OCI-LY3 (cell line): ENCODE data around the gene FBP1.

Experiments
- H2AFZ ChIP-seq: fragments of 200-600, 300-600 bp; shearing (Covaris generic); 2 replicates; pipeline ENCODE4 v1.6.0; 2014; ENCODE audit warnings: antibody characterized with exemption, low read depth, low read length
- H3K27ac ChIP-seq: fragments of 200-600, 300-600 bp; sonication (generic); 2 replicates; pipeline ENCODE4 v1.5.1; 2014; ENCODE audit warnings: mild to moderate bottlenecking, low read length, moderate library complexity, mixed read lengths
- H3K27me3 ChIP-seq: fragments of 200-600, 300-600 bp; sonication (generic); 2 replicates; pipeline ENCODE4 v1.6.1; 2014; ENCODE audit warnings: low read depth, low read length, mixed read lengths
- H3K36me3 ChIP-seq: fragments of 200-600, 300-600 bp; sonication (generic); replicated peaks from 2 replicates; pipeline ENCODE3; 2014; ENCODE audit warnings: low read depth, low read length, mixed read lengths
- H3K4me1 ChIP-seq: fragments of 300-600, 200-600 bp; sonication (generic); 2 replicates; pipeline ENCODE4 v1.6.1; 2014; ENCODE audit warnings: low read length, mixed read lengths
- H3K4me2 ChIP-seq: fragments of 200-600, 300-600 bp; sonication (generic); 2 replicates; pipeline ENCODE4 v1.6.1; 2014; ENCODE audit warnings: low read length, mixed read lengths
- H3K4me3 ChIP-seq: fragments of 300-600, 200-600 bp; sonication (generic); 2 replicates; pipeline ENCODE4 v1.5.1; 2014; ENCODE audit warnings: antibody characterized with exemption, mild to moderate bottlenecking, low read length, moderate library complexity
- H3K79me2 ChIP-seq: fragments of 300-600, 200-600 bp; shearing (Covaris generic); 2 replicates; pipeline ENCODE4 v1.6.1; 2014; ENCODE audit warnings: mild to moderate bottlenecking, low read length, mixed read lengths
- H3K9ac ChIP-seq: fragments of 300-600, 200-600 bp; shearing (Covaris generic); 2 replicates; pipeline ENCODE4 v1.6.0; 2014; ENCODE audit warnings: mild to moderate bottlenecking, low read length, moderate library complexity
- H3K9me3 ChIP-seq: fragments of 200-600, 300-600 bp; shearing (Covaris generic); 2 replicates; pipeline ENCODE4 v1.6.1; 2014; ENCODE audit warnings: low read length, mixed read lengths; ENCODE audit not compliant: insufficient read depth
- H4K20me1 ChIP-seq: fragments of 200-600, 300-600 bp; sonication (generic); 2 replicates; pipeline ENCODE4 v1.6.1; 2016; ENCODE audit warnings: low read length, mixed read lengths; ENCODE audit not compliant: insufficient read depth
- CTCF ChIP-seq: fragments of 200-600, 300-600 bp; sonication (generic); IDR thresholded peaks from 2 replicates; pipeline ENCODE4 v1.5.1; 2014; ENCODE audit warnings: antibody characterized with exemption, low read length, low read depth
- EZH2phosphoT487 ChIP-seq: fragments of 200-600 bp; shearing (Covaris generic); IDR thresholded peaks from 2 replicates; pipeline ENCODE4 v1.6.1; 2018; ENCODE audit warnings: antibody characterized with exemption, mixed run types, low read depth

The FBP1 gene

GRCh38 chr9:94649100-94649819 is 9.9 kb upstream of the FBP1 start:
- H3K27me3 ChIP-seq = no peaks in the 10 kb centered on the region
- no peaks in the 10 kb centered on the region for H3K9me3 ChIP-seq
- no peak overlapping the region for H3K9ac ChIP-seq
- H3K36me3 ChIP-seq = no peaks in the 10 kb centered on the region
- H3K27ac ChIP-seq = no peak overlapping the region
- H3K4me2 ChIP-seq = no peak overlapping the region
- TF ChIP-seq CTCF = no peak
- TF ChIP-seq EZH2phosphoT487 = no peak
- H3K4me3 ChIP-seq = no peak overlapping the region
- H4K20me1 ChIP-seq = no peaks in the 10 kb centered on the region
- H2AFZ ChIP-seq = no peak overlapping the region
- no peaks in the 10 kb centered on the region for H3K79me2 ChIP-seq
- no peaks in the 10 kb centered on the region for H3K4me1 ChIP-seq

DNA sequence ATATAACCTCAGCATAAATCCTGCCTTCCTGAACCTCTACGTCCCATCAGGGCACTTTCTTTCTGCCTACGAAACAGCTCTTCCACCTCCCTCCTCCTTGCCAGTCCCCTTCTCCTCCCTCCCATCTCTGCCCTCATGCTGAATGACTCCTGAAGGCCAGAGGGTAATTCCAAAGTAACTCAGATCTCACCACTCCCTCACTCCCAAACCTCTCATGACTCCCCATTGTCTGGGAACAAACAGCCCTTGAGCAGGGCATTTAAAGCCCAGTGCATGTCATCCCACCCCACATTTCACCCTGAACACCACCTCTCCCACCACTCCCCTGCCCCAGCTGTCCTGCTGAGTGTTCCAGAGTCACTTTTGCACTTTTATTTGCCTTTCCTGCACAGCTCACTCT is 8.9 kb upstream of the FBP1 start:
- H3K27ac ChIP-seq = no peak overlapping the region
- no peak overlapping the region for H3K4me3 ChIP-seq
- no peaks in the 10 kb centered on the region for H3K9me3 ChIP-seq
- TF ChIP-seq EZH2phosphoT487 = no peak
- no peak for TF ChIP-seq CTCF
- H3K79me2 ChIP-seq = no peaks in the 10 kb centered on the region
- H3K27me3 ChIP-seq = no peaks in the 10 kb centered on the region
- no peak overlapping the region for H3K9ac ChIP-seq
- H3K36me3 ChIP-seq = no peaks in the 10 kb centered on the region
- no peaks in the 10 kb centered on the region for H4K20me1 ChIP-seq
- no peak overlapping the region for H3K4me2 ChIP-seq
- no peaks in the 10 kb centered on the region for H3K4me1 ChIP-seq
- H2AFZ ChIP-seq = no peak overlapping the region

DNA sequence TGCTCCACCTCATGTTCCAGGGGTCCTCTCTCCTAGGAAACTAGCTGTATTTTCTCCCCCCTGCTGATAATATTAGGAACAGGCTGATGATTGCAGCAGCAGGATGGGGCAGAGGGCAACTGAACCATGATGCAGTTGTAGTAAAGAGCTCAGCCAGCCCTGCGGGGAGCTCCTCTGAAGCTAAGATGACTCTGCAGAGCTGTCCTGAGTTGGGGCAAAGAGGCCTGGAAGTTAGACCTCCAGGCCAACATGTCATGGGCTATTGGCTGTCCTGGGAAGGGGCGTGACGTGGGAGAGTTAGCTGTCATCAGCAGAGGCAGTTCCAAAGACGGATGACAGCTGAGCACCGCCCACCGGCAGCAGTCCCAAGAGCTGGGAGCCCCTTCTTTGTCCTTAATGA is 6.6 kb upstream of the FBP1 start:
- H3K9me3 ChIP-seq = no peaks in the 10 kb centered on the region
- no peak overlapping the region for H3K27ac ChIP-seq
- H3K4me2 ChIP-seq = no peak overlapping the region
- no peak overlapping the region for H3K9ac ChIP-seq
- no peaks in the 10 kb centered on the region for H4K20me1 ChIP-seq
- H3K79me2 ChIP-seq = no peaks in the 10 kb centered on the region
- no peaks in the 10 kb centered on the region for H3K27me3 ChIP-seq
- no peaks in the 10 kb centered on the region for H3K4me1 ChIP-seq
- no peak overlapping the region for H2AFZ ChIP-seq
- no peak overlapping the region for H3K4me3 ChIP-seq
- H3K36me3 ChIP-seq = no peaks in the 10 kb centered on the region
- no peak for TF ChIP-seq CTCF
- TF ChIP-seq EZH2phosphoT487 = no peak

- Histone ChIP-seq H3K79me2 (no peaks in the 10 kb centered on the region), H3K4me3 (no peak overlapping the region), H3K9me3 (no peaks in the 10 kb centered on the region), H3K36me3 (no peaks in the 10 kb centered on the region), H3K27me3 (no peaks in the 10 kb centered on the region), H2AFZ (no peak overlapping the region), H4K20me1 (no peaks in the 10 kb centered on the region), H3K4me1 (peaks cover 3% of the 10 kb centered on the region; the same call in 1 of the 2 replicates), H3K4me2 (no peak overlapping the region), H3K9ac (no peak overlapping the region), H3K27ac (no peak overlapping the region)
- TF ChIP-seq EZH2phosphoT487 (no peak), CTCF (no peak)
These were observed 5.2 kb upstream of the FBP1 start for GRCh38 chr9:94644543-94644942.
